22Rv1 (cell line): ENCODE data around the gene FAM168A.

Experiments
- H3K27ac ChIP-seq: fragments of 450-650 bp; 2 replicates; pipeline ENCODE4 v1.5.1; 2017
- ZFX ChIP-seq: fragments of 450-650 bp; IDR thresholded peaks from 2 replicates; pipeline ENCODE4 v1.6.1; 2017; ENCODE audit warnings: antibody characterized with exemption, borderline replicate concordance
- TF ChIP-seq, protein P1 (sequence below): fragments of 450-650 bp; IDR thresholded peaks from 2 replicates; pipeline ENCODE4 v1.5.1; 2017; ENCODE audit warnings: mild to moderate bottlenecking

FAM168A gene

DNA sequence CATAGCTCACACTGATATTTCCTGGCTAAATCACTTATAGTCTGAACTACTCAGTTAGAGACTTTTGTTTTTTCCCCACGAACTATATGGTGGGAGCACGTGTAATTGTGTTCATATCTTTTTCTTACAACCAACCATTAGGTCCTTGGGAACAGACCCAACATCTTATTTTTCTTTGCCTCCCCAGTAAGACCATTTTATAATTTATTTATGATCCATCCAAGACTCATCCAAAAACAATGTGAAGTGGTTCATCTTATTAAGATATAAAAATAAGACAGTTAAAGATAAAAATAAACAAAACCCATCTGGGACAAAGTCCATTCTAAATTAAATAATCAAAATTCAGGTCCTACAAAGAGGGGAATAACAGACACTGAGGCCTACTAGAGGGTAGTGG lies 90.8 kb downstream of the FAM168A start:
- H3K27ac ChIP-seq = no peak overlapping the region
- TF ChIP-seq, protein P1, sequence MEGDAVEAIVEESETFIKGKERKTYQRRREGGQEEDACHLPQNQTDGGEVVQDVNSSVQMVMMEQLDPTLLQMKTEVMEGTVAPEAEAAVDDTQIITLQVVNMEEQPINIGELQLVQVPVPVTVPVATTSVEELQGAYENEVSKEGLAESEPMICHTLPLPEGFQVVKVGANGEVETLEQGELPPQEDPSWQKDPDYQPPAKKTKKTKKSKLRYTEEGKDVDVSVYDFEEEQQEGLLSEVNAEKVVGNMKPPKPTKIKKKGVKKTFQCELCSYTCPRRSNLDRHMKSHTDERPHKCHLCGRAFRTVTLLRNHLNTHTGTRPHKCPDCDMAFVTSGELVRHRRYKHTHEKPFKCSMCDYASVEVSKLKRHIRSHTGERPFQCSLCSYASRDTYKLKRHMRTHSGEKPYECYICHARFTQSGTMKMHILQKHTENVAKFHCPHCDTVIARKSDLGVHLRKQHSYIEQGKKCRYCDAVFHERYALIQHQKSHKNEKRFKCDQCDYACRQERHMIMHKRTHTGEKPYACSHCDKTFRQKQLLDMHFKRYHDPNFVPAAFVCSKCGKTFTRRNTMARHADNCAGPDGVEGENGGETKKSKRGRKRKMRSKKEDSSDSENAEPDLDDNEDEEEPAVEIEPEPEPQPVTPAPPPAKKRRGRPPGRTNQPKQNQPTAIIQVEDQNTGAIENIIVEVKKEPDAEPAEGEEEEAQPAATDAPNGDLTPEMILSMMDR = no peak
- no peak for TF ChIP-seq ZFX

DNA sequence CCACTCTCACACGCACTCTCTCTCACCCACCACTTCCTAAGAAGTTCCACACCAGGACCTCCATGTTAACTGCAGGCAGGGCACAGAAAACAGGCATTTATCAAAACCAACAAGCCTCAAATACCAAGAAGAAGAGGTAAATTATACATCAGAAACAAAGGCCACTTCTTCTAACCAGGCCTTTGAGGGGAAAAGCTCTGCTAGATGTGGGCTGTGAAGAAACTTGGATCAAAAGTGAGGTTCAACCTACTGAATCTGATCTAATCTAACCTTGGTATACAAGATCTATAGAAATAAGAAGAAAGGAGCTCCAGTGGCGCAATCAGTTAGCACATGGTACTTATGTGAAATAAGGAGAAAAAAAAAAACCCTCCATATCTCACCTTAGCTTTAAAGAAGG lies 91.9 kb downstream of the FAM168A start:
- no peak overlapping the region for H3K27ac ChIP-seq
- no peak for TF ChIP-seq ZFX
- TF ChIP-seq, protein P1 = no peak

DNA sequence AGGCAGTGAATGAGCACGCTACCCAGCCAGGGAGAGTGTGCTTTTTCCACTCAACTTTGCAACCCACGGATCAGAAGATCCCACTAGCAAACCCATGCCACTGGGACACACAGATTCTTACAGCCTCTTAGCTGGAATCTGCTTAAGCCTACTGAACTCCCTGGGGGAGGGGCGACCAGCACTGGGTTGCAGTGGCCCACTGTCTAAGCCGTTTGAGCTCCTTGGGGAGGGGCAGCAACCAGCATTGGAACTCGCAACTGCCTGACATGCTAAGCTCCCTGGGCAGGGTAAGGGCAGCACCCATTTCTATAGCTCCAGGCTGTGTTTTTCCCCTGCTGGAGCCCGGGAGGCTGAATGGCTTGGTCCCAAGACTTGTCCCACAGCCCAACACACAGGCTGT lies 99.6 kb downstream of the FAM168A start:
- no peak for TF ChIP-seq ZFX
- TF ChIP-seq, protein P1 = no peak
- H3K27ac ChIP-seq = no peak overlapping the region

DNA sequence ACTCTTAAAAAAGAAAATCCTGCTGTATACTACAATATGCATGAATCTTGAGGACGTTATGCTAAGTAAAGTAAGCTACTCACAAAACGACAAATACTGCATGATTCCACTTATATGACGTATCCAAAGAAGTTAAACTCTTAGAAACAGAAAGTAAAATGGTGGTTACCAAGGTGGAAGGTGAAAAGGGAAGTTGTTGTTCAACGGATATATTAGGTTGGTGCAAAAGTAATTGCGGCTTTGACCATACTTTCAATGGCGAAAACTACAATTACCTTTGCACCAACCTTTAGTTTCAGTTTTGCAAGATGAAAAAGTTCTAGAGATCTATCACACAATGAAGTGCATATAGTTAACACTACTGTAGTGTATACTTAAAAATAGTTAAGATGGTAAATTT lies 101.8 kb downstream of the FAM168A start:
- H3K27ac ChIP-seq = no peak overlapping the region
- TF ChIP-seq, protein P1 = no peak
- TF ChIP-seq ZFX = no peak

DNA sequence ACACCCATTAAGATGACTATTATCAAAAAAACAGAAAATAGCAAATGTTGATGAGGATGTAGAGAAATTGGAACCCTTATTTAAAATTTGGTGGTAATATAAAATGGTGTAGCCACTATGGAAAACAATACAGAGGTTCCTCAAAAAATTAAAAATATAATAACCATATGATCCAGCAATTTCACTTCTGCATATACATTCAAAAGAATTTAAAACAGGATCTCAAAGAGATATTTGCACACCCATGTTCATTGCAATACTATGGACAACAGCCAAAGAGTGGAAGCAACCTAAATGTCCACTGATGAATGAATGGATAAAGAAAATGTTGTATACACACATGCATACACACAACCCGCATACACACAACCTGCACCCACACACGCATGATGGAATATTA lies 102.2 kb downstream of the FAM168A start:
- TF ChIP-seq, protein P1 = no peak
- TF ChIP-seq ZFX = no peak
- H3K27ac ChIP-seq = no peak overlapping the region

DNA sequence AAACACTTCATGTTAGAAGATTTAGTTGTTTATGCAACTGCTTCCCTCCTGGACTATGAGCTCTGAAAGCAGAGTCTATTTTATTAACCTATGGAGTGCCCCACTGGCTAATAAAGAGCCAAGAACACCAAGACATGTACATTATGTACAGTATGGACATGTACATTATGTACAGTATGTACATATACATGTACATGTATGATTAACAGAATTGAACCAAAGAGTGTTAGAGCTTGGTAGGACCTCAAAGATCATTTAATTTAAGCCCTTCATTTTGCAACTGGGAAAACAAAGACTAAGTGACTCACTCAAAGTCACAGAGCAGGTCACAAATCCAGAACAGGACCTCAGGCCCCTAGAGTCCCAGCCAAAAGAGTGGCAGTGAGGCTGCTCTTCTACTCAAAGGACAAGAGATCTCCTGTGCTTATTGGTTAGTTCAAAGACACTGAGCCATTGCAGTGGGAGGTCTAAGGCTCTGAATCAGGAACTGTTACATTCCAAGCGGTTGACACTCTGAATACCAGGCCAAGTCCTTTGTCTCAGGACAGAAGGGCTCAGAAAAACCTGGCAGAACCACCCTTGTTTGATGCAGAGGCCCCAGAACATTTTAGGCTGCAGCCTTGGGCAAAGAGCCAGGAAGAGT lies 103.8 kb downstream of the FAM168A start:
- H3K27ac ChIP-seq = no peak overlapping the region
- TF ChIP-seq ZFX = no peak
- TF ChIP-seq, protein P1 = no peak

DNA sequence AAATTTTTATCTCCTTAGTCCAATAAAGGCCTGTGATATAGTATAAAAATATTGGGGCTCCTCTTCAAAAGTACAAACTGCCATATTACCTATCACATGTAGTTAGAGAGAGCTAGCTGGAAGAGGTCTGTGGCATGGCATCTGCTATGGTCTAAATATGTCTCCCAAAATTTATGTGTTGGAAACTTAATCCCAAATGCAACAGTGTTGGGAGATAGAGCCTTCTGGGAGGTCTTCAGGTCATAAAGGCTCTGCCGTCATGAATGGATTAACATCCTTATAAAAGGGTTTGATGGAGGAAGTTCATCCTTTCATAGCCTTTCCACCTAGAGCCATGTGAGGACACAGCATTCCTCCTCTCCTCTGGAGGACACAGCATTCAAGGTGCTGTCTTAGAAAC lies 116.3 kb downstream of the FAM168A start:
- no peak for TF ChIP-seq ZFX
- TF ChIP-seq, protein P1 = no peak
- no peak overlapping the region for H3K27ac ChIP-seq
